Fibroblast of lung (primary cell): ENCODE data around the gene OR2D2. TPM values are rescaled to one million over a fixed set of nuclear protein-coding genes. Genes with fewer than 3 reads are reported as not detected.
A peak's percentile ranks its signal among the peaks of the same experiment; 100 is the strongest.

Experiments
- DNase-seq, 2 donors: peaks; one replicate each; pipeline versions ENCODE4 v3.0.0 to v3.0.0-alpha.2; 2010; ENCODE audit warnings: low read depth in 2 of 2
- H2AFZ ChIP-seq: 2 replicates; pipeline ENCODE4 v1.5.1; 2012; ENCODE audit warnings: low read length, control low read depth, inconsistent platforms
- H3K27ac ChIP-seq: 2 replicates; pipeline ENCODE4 v1.5.1; 2011; ENCODE audit warnings: low read length, control low read depth; ENCODE audit not compliant: insufficient read depth
- H3K27me3 ChIP-seq: 2 replicates; pipeline ENCODE4 v1.5.1; 2011; ENCODE audit warnings: mild to moderate bottlenecking, low read length; ENCODE audit not compliant: control insufficient read depth, insufficient read depth
- H3K36me3 ChIP-seq: 2 replicates; pipeline ENCODE4 v1.5.1; 2011; ENCODE audit warnings: low read length; ENCODE audit not compliant: control insufficient read depth, insufficient read depth
- H3K4me1 ChIP-seq: 2 replicates; pipeline ENCODE4 v1.5.1; 2011; ENCODE audit warnings: low read length; ENCODE audit not compliant: control insufficient read depth, insufficient read depth; ENCODE audit errors: extremely low read depth
- H3K4me2 ChIP-seq: 2 replicates; pipeline ENCODE4 v1.5.1; 2011; ENCODE audit warnings: low read length, control low read depth; ENCODE audit not compliant: insufficient read depth; ENCODE audit errors: extremely low read depth
- H3K4me3 ChIP-seq, 4 experiments: fragments of 200-600 bp in 1 of 4; sonication (generic) in 1 of 4; replicated peaks in 1 of 4; 2 replicates each; pipeline ENCODE4 v1.5.1; 2011 to 2016; ENCODE audit warnings: low read length in 4 of 4, low read depth in 3 of 4, mild to moderate bottlenecking in 3 of 4, control low read depth in 2 of 4, inconsistent platforms in 1 of 4, mixed read lengths in 1 of 4; ENCODE audit not compliant: insufficient read depth in 1 of 4; ENCODE audit errors: control extremely low read depth in 1 of 4
- H3K79me2 ChIP-seq: 2 replicates; pipeline ENCODE4 v1.5.1; 2012; ENCODE audit warnings: mild to moderate bottlenecking, low read length, inconsistent platforms; ENCODE audit not compliant: control insufficient read depth, insufficient read depth
- H3K9ac ChIP-seq: 2 replicates; pipeline ENCODE4 v1.5.1; 2011; ENCODE audit warnings: mild to moderate bottlenecking, low read length, control low read depth; ENCODE audit not compliant: insufficient read depth
- H3K9me3 ChIP-seq: 2 replicates; pipeline ENCODE4 v1.5.1; 2012; ENCODE audit warnings: low read depth, low read length; ENCODE audit not compliant: control insufficient read depth, insufficient read depth
- H4K20me1 ChIP-seq: 2 replicates; pipeline ENCODE4 v1.5.1; 2011; ENCODE audit warnings: low read length; ENCODE audit not compliant: control insufficient read depth, insufficient read depth; ENCODE audit errors: extremely low read depth
- EZH2 ChIP-seq: IDR thresholded peaks from 2 replicates; pipeline ENCODE4 v1.5.1; 2012; ENCODE audit warnings: low read length, control low read depth, mild to moderate bottlenecking; ENCODE audit errors: missing control alignments
- polyA plus RNA-seq, 2 donors: library from polyadenylated mRNA; depleted of rRNA in 1 of 2; stranded (reverse) in 1 of 2; unstranded in 1 of 2; fragments of >200 nt; gene quantifications; 2 replicates each; pipeline ENCODE4 v1.2.1, GENCODE V29; 2011 to 2012; ENCODE audit warnings: missing spikeins in 1 of 2
- total RNA-seq: library from RNA; depleted of rRNA; stranded (reverse); fragments of >200 nt; gene quantifications from 2 replicates; pipeline ENCODE4 v1.2.1, GENCODE V29; 2014
- TF ChIP-seq, protein P1 (sequence below), 2 donors: IDR thresholded peaks in 1 of 2; conservative IDR thresholded peaks in 1 of 2; 1 replicate in 1 of 2; 2 replicates in 1 of 2; pipeline ENCODE4 v1.5.1; 2011 to 2012; ENCODE audit warnings: low read length in 2 of 2, control low read depth in 1 of 2, inconsistent platforms in 1 of 2, low read depth in 1 of 2, mild to moderate bottlenecking in 1 of 2

OR2D2 gene
- total and polyA plus RNA-seq, 2 donors (not counting 1 experiment from before 2014, with no cell fraction given): 0.33 TPM; not detected in 1

DNA sequence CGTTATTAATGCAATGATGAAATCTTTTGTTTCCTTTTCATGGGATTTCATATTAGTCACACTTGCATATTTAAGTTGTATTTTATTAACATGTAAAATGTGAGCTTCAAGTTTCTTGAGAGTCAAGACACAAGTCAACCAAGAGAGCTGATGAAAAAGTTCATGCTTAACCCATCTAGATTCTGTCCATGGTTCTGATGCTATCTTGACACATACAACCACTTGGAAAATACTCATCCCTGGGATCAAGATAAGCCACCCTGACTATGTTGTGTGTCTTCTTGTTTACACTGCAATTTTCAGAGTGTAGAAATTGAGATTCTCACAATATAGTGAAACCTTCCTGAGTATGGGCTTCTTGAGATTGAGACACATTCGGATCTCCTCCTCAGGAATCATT, 16.5 kb downstream of the OR2D2 start:
- H3K4me1 ChIP-seq: no peaks in the 10 kb centered on the region
- no peak overlapping the region for H3K9ac ChIP-seq
- TF ChIP-seq, protein P1, sequence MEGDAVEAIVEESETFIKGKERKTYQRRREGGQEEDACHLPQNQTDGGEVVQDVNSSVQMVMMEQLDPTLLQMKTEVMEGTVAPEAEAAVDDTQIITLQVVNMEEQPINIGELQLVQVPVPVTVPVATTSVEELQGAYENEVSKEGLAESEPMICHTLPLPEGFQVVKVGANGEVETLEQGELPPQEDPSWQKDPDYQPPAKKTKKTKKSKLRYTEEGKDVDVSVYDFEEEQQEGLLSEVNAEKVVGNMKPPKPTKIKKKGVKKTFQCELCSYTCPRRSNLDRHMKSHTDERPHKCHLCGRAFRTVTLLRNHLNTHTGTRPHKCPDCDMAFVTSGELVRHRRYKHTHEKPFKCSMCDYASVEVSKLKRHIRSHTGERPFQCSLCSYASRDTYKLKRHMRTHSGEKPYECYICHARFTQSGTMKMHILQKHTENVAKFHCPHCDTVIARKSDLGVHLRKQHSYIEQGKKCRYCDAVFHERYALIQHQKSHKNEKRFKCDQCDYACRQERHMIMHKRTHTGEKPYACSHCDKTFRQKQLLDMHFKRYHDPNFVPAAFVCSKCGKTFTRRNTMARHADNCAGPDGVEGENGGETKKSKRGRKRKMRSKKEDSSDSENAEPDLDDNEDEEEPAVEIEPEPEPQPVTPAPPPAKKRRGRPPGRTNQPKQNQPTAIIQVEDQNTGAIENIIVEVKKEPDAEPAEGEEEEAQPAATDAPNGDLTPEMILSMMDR (conservative IDR thresholded peaks at IDR 0.05 in 1 of 2, IDR thresholded peaks at IDR 0.05 in 1 of 2; ENCODE audit: low read depth in 1 of 2, low read length in 2 of 2): no peak
- no peak for TF ChIP-seq EZH2
- no peak overlapping the region for H3K27ac ChIP-seq
- H3K27me3 ChIP-seq: no peaks in the 10 kb centered on the region
- no peak overlapping the region for H3K4me3 ChIP-seq
- H3K4me2 ChIP-seq: no peak overlapping the region
- H3K36me3 ChIP-seq: no peaks in the 10 kb centered on the region
- H2AFZ ChIP-seq: no peak overlapping the region
- no peaks in the 10 kb centered on the region for H3K9me3 ChIP-seq
- H3K79me2 ChIP-seq: no peaks in the 10 kb centered on the region
- DNase-seq: no peak
- H4K20me1 ChIP-seq: no peaks in the 10 kb centered on the region

DNA sequence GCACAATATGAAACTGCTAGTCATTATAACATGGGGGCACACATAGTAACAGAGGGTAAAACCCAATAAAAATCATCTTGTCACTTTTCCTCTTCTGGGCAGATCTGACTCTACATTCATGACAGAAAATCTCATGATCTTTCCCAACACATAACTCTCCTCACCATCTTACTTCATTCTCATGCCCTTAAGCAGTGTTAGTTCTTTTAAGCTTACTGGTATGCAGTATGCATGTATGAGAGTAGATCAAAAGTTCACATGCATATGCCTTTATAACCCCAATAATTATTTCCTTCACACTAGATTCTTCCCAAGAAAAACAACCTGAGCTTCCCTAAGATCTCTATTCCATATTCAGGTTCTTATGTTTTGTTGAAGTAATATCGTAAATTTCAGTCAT, 21.0 kb downstream of the OR2D2 start:
- H3K4me3 ChIP-seq: no peak overlapping the region
- H3K79me2 ChIP-seq: no peaks in the 10 kb centered on the region
- no peak overlapping the region for H3K4me2 ChIP-seq
- H3K27me3 ChIP-seq: no peaks in the 10 kb centered on the region
- H3K36me3 ChIP-seq: no peaks in the 10 kb centered on the region
- no peaks in the 10 kb centered on the region for H3K4me1 ChIP-seq
- no peak overlapping the region for H2AFZ ChIP-seq
- H3K9me3 ChIP-seq: no peaks in the 10 kb centered on the region
- H3K27ac ChIP-seq: no peak overlapping the region
- DNase-seq: no peak
- TF ChIP-seq, protein P1 (conservative IDR thresholded peaks at IDR 0.05 in 1 of 2, IDR thresholded peaks at IDR 0.05 in 1 of 2; ENCODE audit: low read depth in 1 of 2, low read length in 2 of 2): no peak
- TF ChIP-seq EZH2: no peak
- no peak overlapping the region for H3K9ac ChIP-seq
- no peaks in the 10 kb centered on the region for H4K20me1 ChIP-seq

DNA sequence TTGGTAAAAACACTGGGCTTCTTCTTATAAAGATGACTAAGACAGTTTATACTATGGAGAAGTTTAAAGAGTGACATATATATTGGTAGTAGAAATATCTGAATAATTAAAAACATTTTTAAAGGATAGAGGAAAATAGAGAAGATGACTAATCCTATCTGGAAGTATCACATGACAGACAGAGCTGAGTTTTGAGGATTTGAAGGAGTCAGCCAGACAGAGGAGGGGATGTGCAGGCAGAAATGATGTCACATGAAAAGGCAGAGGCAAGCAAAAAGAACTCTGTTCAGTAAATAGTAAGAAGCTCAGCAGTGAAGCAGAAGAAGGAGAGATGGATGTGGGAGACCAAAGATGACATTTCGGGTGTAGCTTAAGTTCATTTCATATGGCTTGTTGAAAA, 27.9 kb downstream of the OR2D2 start:
- no peak for TF ChIP-seq EZH2
- TF ChIP-seq, protein P1 (conservative IDR thresholded peaks at IDR 0.05 in 1 of 2, IDR thresholded peaks at IDR 0.05 in 1 of 2; ENCODE audit: low read depth in 1 of 2, low read length in 2 of 2): no peak
- peak in 1 of 2 donors; percentile 4 for DNase-seq
- H3K79me2 ChIP-seq: no peaks in the 10 kb centered on the region
- no peak overlapping the region for H3K9ac ChIP-seq
- H2AFZ ChIP-seq: no peak overlapping the region
- no peak overlapping the region for H3K27ac ChIP-seq
- H3K27me3 ChIP-seq: no peaks in the 10 kb centered on the region
- H3K36me3 ChIP-seq: no peaks in the 10 kb centered on the region
- no peak overlapping the region for H3K4me2 ChIP-seq
- no peak overlapping the region for H3K4me3 ChIP-seq
- no peaks in the 10 kb centered on the region for H4K20me1 ChIP-seq
- no peaks in the 10 kb centered on the region for H3K9me3 ChIP-seq
- H3K4me1 ChIP-seq: no peaks in the 10 kb centered on the region
